ENCODE data around the gene NBPF1.
"Not testable (repeated sequence)": the region's sequence is repeated elsewhere in the genome, so short reads cannot be mapped to it uniquely, and the experiment has no call there.

- not testable (repeated sequence) for TF ChIP-seq EZH2 (IDR thresholded peaks at IDR 0.05); CTCF (IDR thresholded peaks at IDR 0.05 in 2 of 3, conservative IDR thresholded peaks at IDR 0.05 in 1 of 3; ENCODE audit: borderline replicate concordance in 1 of 3, insufficient read depth in 1 of 3, low read depth in 2 of 3, low read length in 2 of 3); POLR2A (IDR thresholded peaks at IDR 0.05; ENCODE audit: borderline replicate concordance, extremely low read depth, insufficient read depth, insufficient read length); POLR2AphosphoS5 (IDR thresholded peaks at IDR 0.05; ENCODE audit: low read depth, low read length); SIN3A (IDR thresholded peaks at IDR 0.05; ENCODE audit: low read depth); JUND (IDR thresholded peaks at IDR 0.05); TCF7L2 (IDR thresholded peaks at IDR 0.05; ENCODE audit: borderline replicate concordance, extremely low read depth, insufficient read depth, insufficient read length); YY1 (IDR thresholded peaks at IDR 0.05; ENCODE audit: extremely low read depth, insufficient replicate concordance, low read depth, low read length); SP1 (IDR thresholded peaks at IDR 0.05; ENCODE audit: low read depth); RAD21 (IDR thresholded peaks at IDR 0.05; ENCODE audit: low read depth); CEBPB (IDR thresholded peaks at IDR 0.05; ENCODE audit: low read depth); CBX3 (IDR thresholded peaks at IDR 0.05; ENCODE audit: low read depth); FOSL1 (IDR thresholded peaks at IDR 0.05; ENCODE audit: low read depth)
Measured at GRCh38 chr1:16648756-16649155, 35.4 kb upstream of the NBPF1 start.
